NCI-H748 (cell line): ENCODE results near the gene RFX4.
"Not testable (repeated sequence)": the region's sequence is repeated elsewhere in the genome, so short reads cannot be mapped to it uniquely, and the experiment has no call there.

Source experiments
- DNase-seq: peaks from one replicate; lab custom pipeline; 2025; ENCODE audit not compliant: unreplicated experiment; lab: John Stamatoyannopoulos, UW

Gene RFX4

DNA sequence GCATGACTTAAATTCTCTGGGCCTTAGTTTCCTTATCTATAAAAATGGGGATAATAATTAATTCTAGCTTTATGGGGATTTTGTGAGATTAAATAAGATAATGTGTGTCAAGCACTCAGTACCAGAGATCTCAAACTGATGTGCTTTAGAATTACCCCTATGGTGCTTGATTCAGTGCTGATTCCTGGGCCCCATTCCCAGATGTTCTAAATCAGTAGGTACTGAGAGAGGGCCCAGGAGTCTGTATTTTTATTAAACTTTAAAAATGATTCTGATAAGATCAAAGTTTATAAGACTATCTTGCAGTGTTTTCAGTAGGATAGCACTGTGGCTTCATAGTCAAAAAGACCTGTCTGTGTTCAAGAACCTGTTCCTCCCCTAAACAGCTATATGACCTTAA, 102.6 kb downstream of the RFX4 start:
- no peak for DNase-seq

- no peak for DNase-seq
Observed at GRCh38 chr12:106687672-106688071, 104.9 kb downstream of the RFX4 start.

DNA sequence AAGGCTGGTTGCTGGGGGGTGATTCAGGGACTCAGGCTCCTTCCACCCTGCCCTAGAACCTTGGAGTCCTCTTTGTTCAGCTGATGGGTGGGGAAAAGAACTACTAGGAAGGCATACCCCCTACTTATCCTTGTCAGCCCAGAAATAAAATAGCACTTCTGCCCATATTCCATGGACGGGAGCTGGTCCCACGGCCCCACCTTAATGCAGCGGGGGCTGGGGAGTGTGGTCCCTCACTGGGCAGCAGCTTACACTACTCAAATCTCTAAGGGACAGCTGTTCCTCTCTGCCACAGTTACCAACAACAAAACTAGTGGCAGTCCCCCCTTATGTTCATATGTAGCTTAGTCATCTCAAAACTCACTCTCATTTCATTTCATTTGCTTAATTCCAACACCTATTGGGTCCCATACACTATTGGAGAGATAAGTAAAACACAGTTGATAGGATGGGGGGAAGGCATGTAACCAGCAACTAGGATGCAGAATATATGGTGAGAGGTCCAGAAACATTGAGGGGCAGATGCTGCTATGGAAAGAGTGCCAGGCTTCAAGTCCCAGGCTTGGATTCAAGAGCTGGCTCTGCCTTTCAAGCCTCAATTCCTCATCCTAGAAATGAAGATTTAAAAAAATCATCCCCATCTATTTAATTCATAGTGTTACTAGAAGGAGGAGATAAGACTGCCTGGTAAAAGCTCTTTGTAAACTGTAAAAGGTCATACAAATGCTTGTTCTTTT, 107.9 kb downstream of the RFX4 start:
- DNase-seq: no peak

DNA sequence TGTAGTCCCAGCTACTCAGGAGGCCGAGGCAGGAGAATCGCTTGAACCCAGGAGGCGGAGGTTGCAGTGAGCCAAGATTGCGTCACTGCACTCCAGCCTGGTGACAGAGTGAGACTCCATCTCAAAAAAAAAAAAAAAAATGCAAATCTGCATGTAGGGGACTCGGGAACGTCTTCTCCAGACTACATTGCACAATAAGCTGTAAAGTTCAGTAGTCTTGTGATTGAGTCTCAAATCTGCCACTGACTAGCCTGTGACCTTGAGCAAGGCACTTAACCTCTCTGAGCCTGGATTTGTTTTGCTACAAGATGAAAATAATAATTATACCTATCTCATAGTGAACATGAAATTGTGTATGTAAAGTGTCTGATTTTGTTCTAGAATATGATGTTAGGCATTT, 109.2 kb downstream of the RFX4 start:
- not testable (repeated sequence) for DNase-seq

GRCh38 chr12:106692896-106693820, 110.4 kb downstream of the RFX4 start:
- DNase-seq: no peak

GRCh38 chr12:106696071-106696470, 113.3 kb downstream of the RFX4 start:
- DNase-seq: no peak

- no peak for DNase-seq
Observed at GRCh38 chr12:106696681-106697417, 114.0 kb downstream of the RFX4 start.

DNA sequence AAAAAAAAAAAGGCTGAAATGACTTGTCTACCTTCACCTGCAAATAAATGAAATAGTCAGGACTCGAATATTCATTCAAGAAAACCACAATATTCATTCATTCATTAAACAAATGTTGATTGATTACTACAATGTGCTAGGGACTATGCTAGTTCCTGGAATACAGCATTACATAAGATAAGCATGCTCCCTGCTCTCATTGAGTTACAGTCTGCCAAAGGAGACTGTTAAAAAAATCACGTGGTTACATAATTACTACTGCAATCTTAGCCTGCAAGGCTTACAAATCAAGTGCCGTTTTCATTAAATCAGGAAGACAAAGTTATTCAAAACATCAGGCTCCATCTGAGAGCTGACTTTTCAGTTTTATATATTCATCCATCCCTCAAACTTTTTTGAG, 121.3 kb downstream of the RFX4 start:
- no peak for DNase-seq

- DNase-seq: no peak
Observed at GRCh38 chr12:106705971-106706370, 123.2 kb downstream of the RFX4 start.

- DNase-seq: no peak
Observed at GRCh38 chr12:106709068-106709511, 126.3 kb downstream of the RFX4 start.

- peak; percentile 67 for DNase-seq
Observed at GRCh38 chr12:106710143-106710893, 127.5 kb downstream of the RFX4 start.

GRCh38 chr12:106711316-106711715, 128.5 kb downstream of the RFX4 start:
- DNase-seq: peak; percentile 50

GRCh38 chr12:106712768-106713167, 130.0 kb downstream of the RFX4 start:
- DNase-seq: no peak

DNA sequence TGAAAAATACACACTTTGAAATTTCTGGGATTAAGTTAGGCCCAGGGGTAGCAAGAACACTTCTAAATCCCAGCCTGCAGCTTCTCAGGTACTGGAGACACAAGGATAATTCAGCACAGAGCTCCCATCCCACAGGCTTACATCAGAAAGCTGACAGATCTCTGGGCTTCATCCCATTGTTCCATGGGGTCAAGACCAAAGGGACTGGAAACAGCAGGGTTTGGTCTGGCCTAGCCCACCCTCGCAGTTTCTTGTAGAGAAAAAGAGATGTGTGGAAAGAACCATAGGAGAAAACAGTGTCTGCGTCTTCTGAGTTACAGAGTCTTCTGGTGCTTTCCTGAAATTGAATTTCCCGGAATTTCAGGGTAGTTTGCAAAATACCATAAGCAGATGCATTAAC, 132.1 kb downstream of the RFX4 start:
- no peak for DNase-seq

GRCh38 chr12:106715582-106715981, 132.8 kb downstream of the RFX4 start:
- DNase-seq: no peak

GRCh38 chr12:106717673-106718072, 134.9 kb downstream of the RFX4 start:
- no peak for DNase-seq

GRCh38 chr12:106719879-106720278, 137.1 kb downstream of the RFX4 start:
- no peak for DNase-seq

DNA sequence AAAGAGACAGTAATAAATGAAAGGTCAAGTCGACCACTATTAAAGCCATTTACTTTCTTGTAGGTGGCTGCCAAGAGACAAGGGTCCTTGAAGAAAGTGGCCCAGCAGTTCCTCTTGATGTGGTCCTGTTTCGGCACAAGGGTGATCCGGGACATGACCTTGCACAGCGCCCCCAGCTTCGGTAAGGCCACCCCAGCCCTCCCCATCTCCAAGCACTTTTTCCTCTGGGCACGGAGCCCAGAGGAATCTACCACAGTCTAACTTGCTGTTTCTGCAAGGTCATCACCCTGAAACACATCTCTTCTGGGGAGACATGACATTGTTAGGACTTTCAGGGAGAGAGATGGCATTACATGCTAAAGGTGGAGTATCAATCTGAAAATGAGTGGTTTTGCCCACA, 137.9 kb downstream of the RFX4 start:
- no peak for DNase-seq

DNA sequence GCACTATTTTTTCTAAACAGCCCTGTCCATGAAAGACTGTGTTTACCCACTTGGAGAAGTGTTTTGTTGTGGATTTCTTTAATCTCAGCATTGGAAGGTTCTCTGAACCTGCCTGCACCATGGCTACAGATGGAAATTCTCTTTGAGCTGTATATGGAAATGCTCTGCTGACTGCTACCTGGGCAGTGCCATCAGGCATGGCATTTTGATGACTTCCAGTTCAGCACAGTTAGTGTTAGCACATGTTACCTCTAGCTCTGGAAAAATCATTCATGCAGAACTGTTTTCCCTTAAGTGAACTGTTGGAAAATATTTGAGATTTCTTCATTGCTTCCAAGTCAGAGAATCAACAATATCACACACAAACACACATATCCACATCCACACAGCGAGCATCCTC, 139.1 kb downstream of the RFX4 start:
- no peak for DNase-seq

- DNase-seq: no peak
Observed at GRCh38 chr12:106722837-106723236, 140.0 kb downstream of the RFX4 start.

GRCh38 chr12:106723416-106723815, 140.6 kb downstream of the RFX4 start:
- DNase-seq: no peak
